HCT116 (cell line): ENCODE results near the gene HIPK2. TPM values are rescaled to one million over a fixed set of nuclear protein-coding genes. Genes with fewer than 3 reads are reported as not detected.

Experiments used
- ATAC-seq: fragments of 200-7000 bp; cut with Tn5 transposase; 2 replicates; pipeline ENCODE4 v1.9.1; 2020; ENCODE audit warnings: mild to moderate bottlenecking, moderate library complexity
- BruUV-seq: library from RNA; stranded (reverse); fragments of 400-500 nt; replicated peaks from 2 replicates; lab custom pipeline; 2021; lab: Mats Ljungman, UMichigan
- CTCF ChIA-PET: fragments of 300-600 bp; sonication (Branson Sonifier 250); formaldehyde crosslinking; loops from one replicate; lab custom pipeline; 2021; ENCODE audit warnings: antibody characterized with exemption; lab: Charles Lee
- POLR2A ChIA-PET: fragments of 300-600, 350-600 bp; sonication (Branson Sonifier 250); formaldehyde crosslinking; loops from one replicate; lab custom pipeline; 2021; ENCODE audit warnings: antibody characterized with exemption; lab: Charles Lee
- RAD21 ChIA-PET, 2 experiments: fragments of 300-600 bp; sonication (Branson Sonifier 250); formaldehyde crosslinking; loops; one replicate each; lab custom pipeline; 2023; ENCODE audit warnings: low total read pairs in 2 of 2; ENCODE audit not compliant: uncharacterized antibody in 2 of 2, unreplicated experiment in 2 of 2, low non-redundant PET in 1 of 2; lab: Charles Lee
- DNase-seq: peaks from one replicate; pipeline ENCODE4 v3.0.0-alpha.2; 2010; ENCODE audit warnings: low read depth, low spot score
- H2AFZ ChIP-seq: fragments of 200-600 bp; shearing (Covaris generic), sonication (generic); 2 replicates; pipeline ENCODE4 v1.6.1; 2017; ENCODE audit warnings: low read depth, mixed run types, mixed read lengths, antibody characterized with exemption, low read length; ENCODE audit not compliant: poor library complexity, severe bottlenecking
- H3K27ac ChIP-seq: 2 replicates; pipeline ENCODE4 v1.5.1; 2012; ENCODE audit warnings: low read depth, low read length
- H3K27me3 ChIP-seq: fragments of 200-600 bp; sonication (generic); 2 replicates; pipeline ENCODE4 v1.6.1; 2016; ENCODE audit warnings: mixed run types, low read length, mixed read lengths; ENCODE audit not compliant: insufficient read depth
- H3K36me3 ChIP-seq, 2 experiments: fragments of 200-500 bp in 1 of 2; fragments of 200-600 bp in 1 of 2; sonication (Bioruptor generic) in 1 of 2; sonication (generic) in 1 of 2; 2 replicates each; pipeline versions ENCODE4 v1.5.1 to v1.6.1; 2014 to 2016; ENCODE audit warnings: low read length in 2 of 2, inconsistent platforms in 1 of 2, mixed read lengths in 1 of 2, mixed run types in 1 of 2; ENCODE audit not compliant: insufficient read depth in 2 of 2, control insufficient read depth in 1 of 2
- H3K4me1 ChIP-seq, 2 experiments: fragments of 200-600 bp in 1 of 2; sonication (generic) in 1 of 2; 2 replicates each; pipeline versions ENCODE4 v1.5.1 to v1.6.1; 2012 to 2017; ENCODE audit warnings: low read length in 2 of 2, inconsistent platforms in 1 of 2, mild to moderate bottlenecking in 1 of 2, mixed read lengths in 1 of 2, mixed run types in 1 of 2, moderate library complexity in 1 of 2; ENCODE audit not compliant: insufficient read depth in 2 of 2, control insufficient read depth in 1 of 2
- H3K4me2 ChIP-seq: fragments of 200-600 bp; sonication (generic); 2 replicates; pipeline ENCODE4 v1.6.1; 2017; ENCODE audit warnings: mixed run types, low read length, mixed read lengths
- H3K4me3 ChIP-seq, 2 experiments: fragments of 200-600 bp in 1 of 2; sonication (generic) in 1 of 2; replicated peaks in 1 of 2; 2 replicates each; pipeline ENCODE4 v1.5.1; 2011 to 2016; ENCODE audit warnings: low read length in 2 of 2, control low read depth in 1 of 2, low read depth in 1 of 2, mild to moderate bottlenecking in 1 of 2, mixed read lengths in 1 of 2, mixed run types in 1 of 2
- H3K79me2 ChIP-seq: fragments of 200-600 bp; sonication (generic); 2 replicates; pipeline ENCODE4 v1.6.1; 2017; ENCODE audit warnings: mild to moderate bottlenecking, mixed run types, low read length, moderate library complexity, mixed read lengths; ENCODE audit not compliant: insufficient read depth
- H3K9ac ChIP-seq: fragments of 200-600 bp; sonication (generic); 2 replicates; pipeline ENCODE4 v1.6.1; 2016; ENCODE audit warnings: low read length, mixed read lengths
- H3K9me2 ChIP-seq: fragments of 200-600 bp; sonication (generic), shearing (Covaris generic); 2 replicates; pipeline ENCODE4 v1.6.1; 2017; ENCODE audit warnings: mixed run types, mild to moderate bottlenecking, moderate library complexity; ENCODE audit not compliant: insufficient read depth
- H3K9me3 ChIP-seq, 2 experiments: fragments of 200-500 bp in 1 of 2; fragments of 200-600 bp in 1 of 2; sonication (Bioruptor generic) in 1 of 2; sonication (generic) in 1 of 2; 2 replicates each; pipeline ENCODE4 v1.6.1; 2014 to 2017; ENCODE audit warnings: low read length in 2 of 2, mixed read lengths in 2 of 2, inconsistent platforms in 1 of 2, low read depth in 1 of 2, mild to moderate bottlenecking in 1 of 2, mixed run types in 1 of 2, moderate library complexity in 1 of 2; ENCODE audit not compliant: control insufficient read depth in 1 of 2, insufficient read depth in 1 of 2
- H4K20me1 ChIP-seq: fragments of 200-600 bp; sonication (generic), shearing (Covaris generic); 2 replicates; pipeline ENCODE4 v1.6.1; 2017; ENCODE audit warnings: mixed run types, mild to moderate bottlenecking, moderate library complexity; ENCODE audit not compliant: insufficient read depth
- ATF3 ChIP-seq: IDR thresholded peaks from 2 replicates; pipeline ENCODE4 v1.6.1; 2012
- CBX3 ChIP-seq: IDR thresholded peaks from 2 replicates; pipeline ENCODE4 v1.6.1; 2012; ENCODE audit warnings: low read depth
- CTCF ChIP-seq, 3 experiments: fragments of 200-600 bp in 1 of 3; sonication (generic) in 1 of 3; IDR thresholded peaks in 2 of 3; conservative IDR thresholded peaks in 1 of 3; 2 replicates each; pipeline ENCODE4 v1.5.1; 2012 to 2017; ENCODE audit warnings: low read depth in 2 of 3, low read length in 2 of 3, antibody characterized with exemption in 1 of 3, borderline replicate concordance in 1 of 3, control low read depth in 1 of 3, mild to moderate bottlenecking in 1 of 3, mixed read lengths in 1 of 3, mixed run types in 1 of 3, moderate library complexity in 1 of 3; ENCODE audit not compliant: insufficient read depth in 1 of 3
- EGR1 ChIP-seq: IDR thresholded peaks from 2 replicates; pipeline ENCODE4 v1.6.1; 2012; ENCODE audit warnings: low read depth
- ELF1 ChIP-seq: IDR thresholded peaks from 2 replicates; pipeline ENCODE4 v1.6.1; 2012; ENCODE audit warnings: low read depth, borderline replicate concordance
- EZH2phosphoT487 ChIP-seq: fragments of 200-600 bp; IDR thresholded peaks from 2 replicates; pipeline ENCODE4 v1.6.1; 2018; ENCODE audit warnings: antibody characterized with exemption, borderline replicate concordance
- FOSL1 ChIP-seq: IDR thresholded peaks from 2 replicates; pipeline ENCODE4 v1.6.1; 2012; ENCODE audit warnings: low read depth
- JUND ChIP-seq: IDR thresholded peaks from 2 replicates; pipeline ENCODE4 v1.6.1; 2012
- MAX ChIP-seq: IDR thresholded peaks from 2 replicates; pipeline ENCODE4 v1.6.1; 2012
- POLR2A ChIP-seq: IDR thresholded peaks from 2 replicates; pipeline ENCODE4 v1.7.0; 2011; ENCODE audit warnings: borderline replicate concordance; ENCODE audit not compliant: insufficient read depth, insufficient read length; ENCODE audit errors: extremely low read depth
- POLR2AphosphoS5 ChIP-seq: IDR thresholded peaks from 2 replicates; pipeline ENCODE4 v1.6.1; 2011; ENCODE audit warnings: mild to moderate bottlenecking, low read depth, low read length, moderate library complexity
- RAD21 ChIP-seq: IDR thresholded peaks from 2 replicates; pipeline ENCODE4 v1.6.1; 2012; ENCODE audit warnings: low read depth, mild to moderate bottlenecking
- REST ChIP-seq: IDR thresholded peaks from 2 replicates; pipeline ENCODE4 v1.6.1; 2012; ENCODE audit warnings: low read depth
- SIN3A ChIP-seq: IDR thresholded peaks from 2 replicates; pipeline ENCODE4 v1.6.1; 2012; ENCODE audit warnings: low read depth
- SP1 ChIP-seq: IDR thresholded peaks from 2 replicates; pipeline ENCODE4 v1.6.1; 2012; ENCODE audit warnings: low read depth
- SRF ChIP-seq: IDR thresholded peaks from 2 replicates; pipeline ENCODE4 v1.6.1; 2012; ENCODE audit warnings: low read depth
- TCF7L2 ChIP-seq: IDR thresholded peaks from 2 replicates; pipeline ENCODE4 v1.7.0; 2011; ENCODE audit warnings: borderline replicate concordance, inconsistent platforms; ENCODE audit not compliant: insufficient read depth, insufficient read length; ENCODE audit errors: extremely low read depth
- YY1 ChIP-seq: IDR thresholded peaks from 2 replicates; pipeline ENCODE4 v1.6.1; 2011; ENCODE audit warnings: low read length, low read depth, moderate library complexity, mild to moderate bottlenecking; ENCODE audit not compliant: insufficient replicate concordance; ENCODE audit errors: extremely low read depth
- ZFX ChIP-seq: fragments of 450-650 bp; IDR thresholded peaks from 2 replicates; pipeline ENCODE4 v1.6.1; 2017
- intact Hi-C: fragments of 100-400 bp; cut with micrococcal nuclease; formaldehyde crosslinking; loops from 2 replicates; pipeline ENCODE4 v1.10.0; 2022
- total RNA-seq: library from RNA; stranded (reverse); gene quantifications from one replicate; pipeline ENCODE4 v1.2.1, GENCODE V29; 2021; ENCODE audit not compliant: unreplicated experiment

The HIPK2 gene
- total RNA-seq, 1 experiment from 2014 or later: 49.5 TPM

- ChIA-PET CTCF (interaction anchor here (0.8 to 1.0 kb wide), 2 partner anchors 34 to 35 kb away, joined by 3 to 4 read pairs; no protein-coding TSS in a partner anchor), RAD21 (interaction anchor here in 1 of 2 experiments (1.8 kb wide), 1 partner anchor 35 kb away, joined by 5 read pairs; no protein-coding TSS in a partner anchor), POLR2A (interaction anchor here (0.5 to 1.4 kb wide), 9 partner anchors 8 to 96 kb away, joined by 3 to 4 read pairs (median 3); no protein-coding TSS in a partner anchor)
- H3K79me2 ChIP-seq: peaks cover 19% of the 10 kb centered on the region; the same call in 1 of the 2 replicates
- no peak overlapping the region for H2AFZ ChIP-seq
- H4K20me1 ChIP-seq: no peaks in the 10 kb centered on the region
- ATAC-seq (peak; percentile 72), DNase-seq (peak; percentile 92)
- BruUV-seq: TSS peak; percentile 95
- H3K9me3 ChIP-seq: no peaks in the 10 kb centered on the region
- H3K27me3 ChIP-seq: no peaks in the 10 kb centered on the region
- peak overlapping the region; percentile 86 for H3K4me2 ChIP-seq
- H3K36me3 ChIP-seq: peaks cover 0 to 4% of the 10 kb centered on the region in 2 experiments; a peak in 1 of 4 replicates
- H3K9me2 ChIP-seq: no peaks in the 10 kb centered on the region
- intact Hi-C loops: loop anchor here (5.0 kb wide), 1 partner anchor 51 kb away; no protein-coding TSS in a partner anchor
- H3K27ac ChIP-seq: peak overlapping the region; percentile 87
- H3K4me3 ChIP-seq: peak overlapping the region; percentile 13 to 47; a peak in 3 of 4 replicates
- H3K9ac ChIP-seq: peak overlapping the region; percentile 71
- H3K4me1 ChIP-seq: peaks cover 45 to 67% of the 10 kb centered on the region in 2 experiments
- TF ChIP-seq SP1 (peak; percentile 95), POLR2AphosphoS5 (peak; percentile 67), ZFX (no peak), EZH2phosphoT487 (no peak), CBX3 (peak; percentile 92), ATF3 (no peak), REST (no peak), YY1 (peak; percentile 68), RAD21 (0 out of 2 replicates have a peak, but pooled peaks have one; percentile 31), JUND (peak; percentile 94), POLR2A (no peak), ELF1 (no peak; the same call in 1 of the 2 replicates), SRF (peak; percentile 77), EGR1 (no peak), TCF7L2 (no peak), MAX (peak; percentile 83), FOSL1 (peak; percentile 96), SIN3A (peak; percentile 75; the same call in 1 of the 2 replicates), CTCF (IDR thresholded peaks at IDR 0.05 in 2 of 3, conservative IDR thresholded peaks at IDR 0.05 in 1 of 3; ENCODE audit: borderline replicate concordance in 1 of 3, insufficient read depth in 1 of 3, low read depth in 2 of 3, low read length in 2 of 3) (no peak)
Observed at GRCh38 chr7:139680676-139681462, 96.9 kb downstream of the HIPK2 start.
